ENCODE results near the gene PCYT1B.

DNA sequence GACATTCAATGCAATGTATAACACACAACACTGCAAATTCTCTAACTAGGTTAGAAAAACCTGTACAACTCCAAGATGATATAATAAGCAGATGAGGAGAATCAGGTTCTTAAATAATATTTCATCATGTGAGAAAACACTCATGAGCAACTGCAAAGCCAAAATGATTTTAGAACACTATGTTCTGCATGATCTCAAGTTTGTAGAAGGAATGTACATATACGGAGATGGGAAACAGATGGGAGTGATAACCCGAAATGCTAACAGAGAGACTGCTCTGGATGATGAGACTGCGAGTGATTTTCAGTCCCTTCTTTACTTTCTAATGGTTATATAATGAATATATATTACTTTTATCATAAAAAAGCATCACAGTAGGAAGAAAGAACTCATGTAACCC lies 80.9 kb downstream of the PCYT1B start:
- TF ChIP-seq CTCF (IDR thresholded peaks at IDR 0.05) (no peak), EZH2 (IDR thresholded peaks at IDR 0.05) (no peak)
